ENCODE data around the gene ERLIN1.

GRCh38 chr10:100184840-100185239, 989 bp downstream of the ERLIN1 start:
- TF ChIP-seq CTCF (IDR thresholded peaks at IDR 0.05; ENCODE audit: low read length) (no peak), EZH2 (optimal IDR thresholded peaks at IDR 0.05; ENCODE audit: low read depth, low read length) (no peak)

Measured in MM.1S (cell line).